HG03159 (cell line): ENCODE measurements around the gene TARS3.

Source experiments
- ATAC-seq: cut with Tn5 transposase; IDR thresholded peaks from one replicate; pipeline ENCODE4 v1.9.1; 2021; ENCODE audit warnings: mild to moderate bottlenecking, moderate library complexity; ENCODE audit not compliant: unreplicated experiment

Gene TARS3

DNA sequence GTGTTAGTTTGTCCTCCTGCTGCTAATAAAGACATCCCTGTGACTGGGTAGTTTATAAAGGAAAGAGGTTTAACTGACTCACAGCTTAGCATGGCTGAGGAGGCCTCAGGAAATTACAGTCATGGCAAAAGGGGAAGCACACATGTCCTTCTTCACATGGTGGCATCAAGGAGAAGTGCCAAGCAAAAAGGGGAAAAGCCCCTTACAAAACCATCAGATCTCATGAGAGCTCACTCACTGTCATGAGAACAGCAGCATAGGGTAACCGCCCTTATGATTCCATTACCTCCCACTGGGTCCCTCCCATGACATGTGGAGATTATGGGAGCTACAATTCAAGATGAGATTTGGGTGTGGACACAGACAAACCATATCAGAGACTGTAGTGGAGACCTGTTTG is 99.1 kb downstream of the TARS3 start:
- no peak for ATAC-seq

DNA sequence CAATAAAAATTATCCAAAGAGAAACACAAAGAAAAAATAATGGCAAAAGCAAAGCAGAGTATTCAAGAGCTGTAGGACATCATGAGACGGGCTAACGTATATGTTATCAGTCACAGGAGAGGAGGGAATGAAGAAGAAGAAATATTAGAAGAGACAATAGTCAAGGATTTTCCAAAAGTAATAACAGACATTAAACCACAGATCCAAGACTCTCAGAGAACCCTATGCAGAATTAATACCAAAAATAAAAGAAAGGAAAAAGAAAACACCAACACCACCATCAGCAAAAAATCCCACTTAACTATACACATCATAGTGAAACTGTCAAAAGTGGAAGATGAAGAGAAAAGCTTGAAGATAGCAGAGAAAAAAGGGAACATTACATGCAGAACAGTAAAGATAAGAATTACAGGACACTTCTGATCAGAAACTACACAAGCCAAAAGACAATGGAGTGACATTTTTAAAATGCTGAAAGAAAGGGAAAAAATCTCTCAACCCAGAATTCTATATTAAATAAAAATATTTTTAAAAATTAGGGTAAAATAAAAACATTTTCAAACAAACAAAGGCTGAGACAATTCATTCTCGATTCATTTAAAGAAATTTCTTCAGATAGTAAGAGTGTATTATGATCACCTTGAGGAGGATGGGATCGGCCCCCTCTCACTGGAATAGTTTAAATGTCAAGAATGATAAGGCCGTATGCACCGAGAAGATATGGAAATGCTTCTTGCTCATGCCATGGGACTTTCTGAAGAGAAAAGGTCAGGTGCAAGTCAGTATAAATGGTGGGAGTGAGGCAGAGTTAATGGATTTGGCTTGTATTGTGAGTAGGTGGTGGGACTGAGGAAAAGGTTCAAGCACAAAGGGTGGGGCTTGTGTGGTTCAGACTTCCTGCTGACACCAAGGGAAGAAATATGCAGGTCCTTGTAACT is 100.6 kb downstream of the TARS3 start:
- no peak for ATAC-seq

DNA sequence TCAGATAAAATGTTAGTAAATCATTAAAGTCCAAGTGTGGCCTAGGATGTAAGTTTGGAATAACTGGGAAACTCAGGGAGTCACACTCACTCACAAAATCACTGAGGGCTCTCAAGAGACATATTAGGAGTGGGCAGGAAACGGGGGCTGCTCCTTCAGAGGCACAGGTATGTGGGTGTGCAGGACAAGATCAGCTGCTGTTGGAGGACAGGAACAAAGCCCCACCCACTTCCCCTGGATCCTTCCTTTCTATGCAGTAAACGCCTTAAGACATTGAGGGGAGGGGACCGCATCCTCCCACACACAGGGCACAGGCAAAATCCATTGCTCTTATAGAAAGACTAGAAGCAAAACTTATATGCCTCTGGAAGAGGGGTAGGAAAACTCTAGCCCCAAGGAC is 102.3 kb downstream of the TARS3 start:
- no peak for ATAC-seq

DNA sequence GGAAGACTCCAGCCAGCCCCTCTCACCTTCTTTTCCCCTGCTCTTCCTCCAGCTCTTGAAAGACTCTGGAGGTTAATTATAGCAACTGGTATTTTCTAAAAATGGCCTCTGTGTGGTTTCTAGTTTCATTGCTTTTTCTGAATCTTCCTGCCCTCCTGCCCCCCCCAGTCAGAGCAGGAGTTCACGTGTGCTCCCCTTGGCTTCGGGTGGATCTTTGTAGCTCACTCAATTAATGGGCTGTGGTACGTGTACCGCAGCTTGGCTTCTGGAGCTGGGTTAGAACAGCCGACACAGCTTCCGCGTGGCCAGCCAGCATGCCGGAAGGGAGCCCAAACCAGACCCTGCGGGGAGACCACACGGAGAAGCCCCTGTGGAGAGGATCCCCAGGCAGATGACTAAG is 103.6 kb downstream of the TARS3 start:
- ATAC-seq, result no peak

DNA sequence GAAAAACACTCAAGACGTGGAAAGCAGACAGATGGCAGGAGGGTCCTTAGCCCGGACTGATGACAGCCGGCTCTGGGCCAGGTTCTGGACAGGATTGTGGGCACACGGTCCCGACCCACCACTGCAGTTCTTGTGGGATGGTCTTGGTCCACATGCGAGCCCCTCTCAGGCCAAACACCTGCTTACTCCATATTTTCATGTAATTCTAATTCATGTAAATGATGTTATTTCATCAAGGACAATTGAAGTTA is 104.7 kb downstream of the TARS3 start:
- ATAC-seq, result no peak

DNA sequence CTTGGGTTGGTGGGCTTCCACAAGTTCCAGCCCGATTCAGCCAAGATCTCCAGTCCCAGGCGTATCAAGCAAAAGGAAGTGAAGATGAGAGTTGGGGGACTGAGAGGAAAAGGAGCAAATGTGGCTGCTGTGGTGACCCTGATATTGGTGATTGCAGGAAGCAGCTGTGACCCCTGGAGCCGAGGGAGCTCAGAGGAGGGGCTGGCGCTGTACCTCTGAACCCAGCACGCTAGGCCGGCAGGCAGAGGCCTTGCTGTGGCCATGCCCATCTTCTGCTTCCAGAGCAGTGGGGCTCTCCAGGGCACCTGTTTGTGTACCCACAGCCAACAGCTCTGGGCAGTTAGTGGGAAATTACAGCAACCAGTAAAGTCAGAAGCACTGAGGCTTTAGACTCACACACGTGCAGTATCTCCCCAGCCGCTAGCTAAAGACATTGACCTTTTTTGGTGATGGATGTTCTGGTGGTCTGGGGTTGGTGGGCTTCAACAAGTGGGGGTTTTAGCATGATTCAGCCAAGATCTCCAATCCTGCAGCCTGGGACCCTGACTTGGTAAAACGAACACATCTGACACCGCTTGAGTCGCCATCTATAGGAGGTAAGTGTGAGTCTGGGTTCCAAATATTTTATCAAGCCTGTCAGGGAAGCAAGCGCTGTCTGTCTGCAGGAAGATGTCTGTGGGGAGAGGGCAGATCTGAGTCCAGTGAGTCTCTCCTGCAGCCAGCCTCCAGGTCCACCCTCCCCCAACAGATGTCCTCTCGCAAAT is 105.2 kb downstream of the TARS3 start:
- no peak for ATAC-seq

DNA sequence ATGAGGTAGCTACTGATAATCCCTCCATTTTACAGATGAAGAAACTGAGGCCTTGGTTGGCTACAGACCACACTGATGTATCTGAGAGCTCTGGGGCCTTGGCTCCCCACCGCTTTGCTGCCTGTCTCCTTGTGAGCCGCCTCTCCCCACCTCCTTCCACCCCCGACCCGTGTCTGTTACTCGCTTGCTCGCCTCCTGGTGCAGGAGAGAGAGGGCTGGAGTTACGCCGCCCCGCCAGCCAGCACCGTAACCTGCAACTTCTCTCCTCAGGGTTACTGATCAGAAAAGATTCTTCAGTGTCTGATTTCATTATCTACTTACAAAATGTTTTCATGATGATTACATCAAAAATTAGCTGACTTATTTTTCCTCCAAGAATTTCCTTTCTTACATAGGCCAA is 106.2 kb downstream of the TARS3 start:
- no peak for ATAC-seq

DNA sequence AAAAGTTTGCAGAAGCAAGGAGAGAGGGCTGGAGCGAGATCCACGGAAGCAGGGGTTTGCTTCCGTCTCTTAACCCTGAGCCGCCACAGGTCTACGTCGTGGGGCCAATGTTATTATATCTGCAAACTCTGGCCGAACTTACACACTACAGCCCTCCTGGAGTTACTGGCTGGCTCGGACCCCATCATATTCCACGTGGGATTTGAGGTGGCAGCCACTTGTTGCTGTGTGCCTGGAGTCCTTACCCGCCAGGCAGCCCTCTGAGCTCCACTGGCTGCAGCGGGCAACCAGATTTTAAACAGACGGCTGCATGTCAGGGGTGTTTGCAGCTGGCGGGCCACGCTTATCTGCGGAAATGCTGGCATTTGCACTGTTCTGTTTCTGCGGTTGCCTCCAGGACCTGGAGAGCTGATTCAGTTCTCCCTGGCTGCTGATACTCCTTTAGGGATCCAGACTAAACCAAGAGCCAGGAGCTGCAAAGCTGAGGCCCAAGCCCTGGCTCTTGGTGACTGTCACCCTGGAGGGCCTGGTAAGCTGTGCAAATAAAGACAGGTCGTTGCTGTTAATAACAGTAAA is 106.8 kb downstream of the TARS3 start:
- no peak for ATAC-seq

DNA sequence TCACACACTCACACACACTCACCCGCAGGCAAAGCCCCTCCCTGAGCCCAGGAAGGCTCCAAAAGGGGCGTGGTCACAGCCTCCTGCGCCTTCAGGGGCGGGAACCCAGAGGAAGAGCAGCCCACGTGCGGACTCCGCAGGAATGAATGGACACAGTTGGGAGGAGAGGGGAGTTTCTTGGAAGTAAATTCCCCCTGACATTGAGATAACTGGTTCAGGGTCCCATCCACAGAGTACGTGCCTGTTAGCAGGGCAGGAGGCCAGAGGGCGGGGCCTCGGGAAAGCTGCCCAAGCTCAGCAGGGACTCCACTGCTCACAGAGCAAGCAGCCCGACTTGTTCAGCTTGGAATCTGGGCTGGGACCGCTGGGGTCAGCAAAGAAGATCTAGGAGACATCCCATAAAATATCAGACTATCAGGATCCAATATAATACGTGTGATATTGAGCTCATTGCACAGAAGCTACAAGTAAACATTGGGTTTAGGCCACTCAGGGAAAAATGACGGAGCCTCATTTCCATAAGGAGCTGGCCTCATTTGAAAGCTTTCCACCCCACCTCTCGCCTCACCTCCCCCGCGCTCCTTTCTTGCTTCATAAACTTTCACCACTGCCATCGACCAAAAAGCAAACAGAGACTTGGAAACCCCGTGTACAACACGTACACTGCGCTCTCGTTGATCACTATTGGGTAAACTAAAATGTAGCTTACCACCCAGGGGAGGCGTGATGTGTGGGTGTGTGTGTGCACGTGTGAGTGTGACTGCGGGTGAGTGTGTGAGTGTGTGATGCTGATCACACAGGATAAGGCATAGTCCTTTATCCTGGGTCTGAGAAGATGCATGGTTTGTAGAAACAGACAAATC is 108.1 kb downstream of the TARS3 start:
- ATAC-seq, result no peak

DNA sequence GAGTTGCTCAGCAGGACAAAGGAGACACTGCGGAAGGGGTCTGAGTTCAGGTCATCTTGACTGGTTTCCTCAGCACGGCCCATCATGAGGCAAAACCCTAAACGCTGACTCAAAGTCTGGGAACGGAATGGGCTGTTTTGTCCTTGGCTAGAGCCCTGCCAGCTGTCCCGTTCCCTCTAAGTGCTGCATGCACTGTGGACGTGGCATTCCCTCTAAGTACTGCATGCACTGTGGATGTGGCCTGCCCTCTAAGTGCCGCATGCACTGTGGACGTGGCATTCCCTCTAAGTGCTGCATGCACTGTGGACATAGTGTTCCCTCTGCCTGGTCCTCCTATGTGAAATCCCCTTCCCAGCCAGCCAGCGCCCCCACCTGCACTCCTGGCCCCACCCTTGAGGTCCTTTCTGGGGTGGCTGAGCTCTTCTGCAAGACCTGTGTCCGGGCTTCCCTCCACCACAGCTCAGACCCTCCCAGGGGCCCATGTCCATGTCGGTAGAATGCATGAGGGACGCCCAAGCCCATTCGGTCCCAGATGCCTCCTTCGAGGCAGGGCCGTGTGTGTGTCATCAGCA is 108.8 kb downstream of the TARS3 start:
- no peak for ATAC-seq

DNA sequence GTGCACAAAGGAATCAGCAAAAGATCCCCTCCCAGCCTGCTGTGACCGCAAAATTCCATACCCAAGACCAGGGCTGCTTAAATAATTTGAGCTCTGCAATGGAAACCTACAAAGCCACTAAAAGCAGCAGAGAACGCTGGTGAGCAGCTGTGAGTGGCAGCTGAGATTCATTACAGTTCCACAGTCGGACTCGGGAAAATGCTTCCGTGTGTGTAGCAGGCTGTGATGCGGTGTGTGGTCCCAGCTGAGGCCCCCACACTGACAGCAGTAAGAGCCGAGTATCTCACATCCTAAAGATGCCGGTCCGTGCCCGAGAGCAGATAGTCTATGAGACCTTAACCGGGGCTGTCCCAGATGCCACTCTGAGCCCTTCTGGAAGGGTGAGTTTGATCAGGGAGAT is 109.5 kb downstream of the TARS3 start:
- no peak for ATAC-seq

DNA sequence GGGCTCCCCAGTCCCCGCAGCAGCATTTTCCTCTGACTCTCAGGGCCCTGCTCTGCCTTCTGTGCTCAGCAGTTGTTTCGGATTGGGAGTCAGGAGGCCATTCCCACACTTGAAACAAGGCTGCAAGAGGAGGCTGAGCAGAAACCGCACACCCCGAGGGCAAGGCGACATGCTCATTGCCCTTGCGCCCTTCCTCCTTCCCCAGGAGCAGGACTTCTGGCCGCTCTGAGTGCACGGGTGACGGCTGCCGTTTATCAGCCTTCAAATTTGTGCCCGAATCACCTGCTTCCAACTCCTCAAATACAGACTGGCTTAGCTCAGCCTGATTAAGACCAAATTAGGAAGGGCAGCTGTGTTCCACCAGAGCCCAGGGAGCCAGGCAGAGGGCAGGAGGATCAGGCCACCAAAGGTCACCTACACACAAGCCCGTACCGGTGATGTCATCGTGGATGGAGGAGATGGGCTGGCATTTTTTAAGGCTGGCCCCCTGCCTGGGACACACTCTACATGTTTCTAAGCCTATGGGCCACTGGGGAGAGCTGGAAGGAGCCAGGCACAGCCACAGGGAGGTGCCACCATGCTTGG is 110.2 kb downstream of the TARS3 start:
- no peak for ATAC-seq

DNA sequence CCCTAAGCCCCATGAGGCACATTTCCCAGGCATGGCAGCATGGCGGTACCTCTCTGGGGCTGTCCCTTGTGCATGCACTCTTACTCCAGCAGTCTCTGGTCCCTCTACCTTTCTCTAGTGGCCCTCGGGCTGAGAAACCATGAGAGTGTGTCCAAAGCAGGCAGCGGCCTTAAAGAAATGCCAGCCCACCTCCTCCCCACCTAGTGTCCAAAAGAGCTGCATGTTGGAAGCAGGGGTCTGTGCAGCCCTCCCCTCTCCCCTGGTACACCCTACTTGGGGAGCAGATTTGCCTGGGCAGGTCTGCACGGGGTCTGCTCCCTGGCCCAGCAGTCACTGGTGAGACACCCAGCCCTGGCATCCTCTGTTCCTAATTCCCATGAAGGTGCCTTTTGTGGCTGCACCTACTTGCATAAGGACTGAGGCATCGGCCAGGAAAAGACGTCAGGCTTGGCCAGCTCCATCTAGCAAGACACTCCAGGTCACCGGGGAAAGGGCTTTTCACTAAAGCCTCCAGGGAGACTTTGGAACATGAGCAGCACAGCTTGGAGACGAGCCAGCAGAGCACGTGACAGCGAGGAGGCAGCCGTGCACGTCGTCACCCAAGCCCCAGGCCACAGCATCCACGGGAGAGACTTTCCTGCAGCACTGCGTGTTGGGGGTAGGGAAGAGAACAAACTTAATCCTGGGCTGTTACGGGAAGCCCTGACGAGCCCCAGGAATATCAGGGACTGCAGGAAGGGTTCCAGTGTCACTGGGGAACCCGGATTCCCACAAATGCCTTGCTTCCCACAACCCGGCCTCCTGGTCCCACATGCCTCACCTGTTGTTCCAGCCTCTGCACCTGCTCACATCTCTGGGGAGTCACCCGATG is 110.9 kb downstream of the TARS3 start:
- ATAC-seq, result no peak

DNA sequence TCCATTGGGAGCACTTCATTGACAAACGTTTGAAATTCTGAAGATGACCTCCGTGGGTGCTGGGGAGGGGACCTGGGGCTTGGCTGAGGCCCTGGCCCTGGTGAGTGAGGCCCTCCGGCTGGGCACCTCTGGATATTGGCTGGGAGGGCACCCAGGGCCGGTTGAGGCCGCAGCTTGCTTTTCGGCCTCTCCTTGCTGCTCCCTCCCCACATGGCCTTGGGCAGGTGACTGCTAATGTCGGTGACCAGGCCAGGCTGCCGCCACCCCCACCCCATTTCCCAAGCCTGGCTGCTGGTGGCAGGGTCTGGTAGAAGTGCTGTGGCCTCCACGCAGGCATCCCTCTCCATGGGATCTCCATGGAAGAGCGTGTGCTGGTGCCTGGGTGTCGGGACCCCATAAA is 111.6 kb downstream of the TARS3 start:
- no peak for ATAC-seq

DNA sequence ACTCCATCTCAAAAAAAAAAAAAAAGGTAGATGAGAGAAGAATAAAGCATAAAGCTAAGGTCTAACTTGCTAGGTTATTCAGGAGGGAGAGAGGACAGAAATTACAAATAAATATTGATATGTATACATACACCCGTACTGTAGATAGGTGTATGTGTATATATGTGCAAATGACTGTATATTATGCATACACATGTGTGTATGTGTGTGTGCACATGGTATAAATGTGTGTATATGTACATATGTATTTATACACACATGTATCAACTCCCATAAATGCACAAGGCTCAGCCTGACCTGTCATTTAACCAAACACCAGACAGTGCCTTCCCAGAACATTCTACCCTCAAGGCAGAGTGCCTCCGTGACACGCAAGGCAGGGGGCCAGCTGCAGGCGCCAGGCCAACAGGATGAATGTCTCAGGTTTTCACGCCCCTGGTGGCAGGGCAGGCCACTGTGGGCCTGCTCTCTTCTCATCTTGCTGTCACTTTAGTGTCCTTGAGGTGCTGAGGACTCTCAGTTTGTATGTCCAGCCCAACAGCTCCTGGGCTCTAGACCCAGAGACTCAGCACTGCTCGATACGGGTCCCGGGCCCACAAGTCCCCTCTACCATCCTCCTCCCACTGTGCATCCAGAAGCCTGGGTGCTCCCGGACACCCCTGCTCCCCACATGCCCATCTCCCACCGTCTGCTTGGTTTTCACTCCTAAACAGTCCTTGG is 112.5 kb downstream of the TARS3 start:
- ATAC-seq, result no peak

DNA sequence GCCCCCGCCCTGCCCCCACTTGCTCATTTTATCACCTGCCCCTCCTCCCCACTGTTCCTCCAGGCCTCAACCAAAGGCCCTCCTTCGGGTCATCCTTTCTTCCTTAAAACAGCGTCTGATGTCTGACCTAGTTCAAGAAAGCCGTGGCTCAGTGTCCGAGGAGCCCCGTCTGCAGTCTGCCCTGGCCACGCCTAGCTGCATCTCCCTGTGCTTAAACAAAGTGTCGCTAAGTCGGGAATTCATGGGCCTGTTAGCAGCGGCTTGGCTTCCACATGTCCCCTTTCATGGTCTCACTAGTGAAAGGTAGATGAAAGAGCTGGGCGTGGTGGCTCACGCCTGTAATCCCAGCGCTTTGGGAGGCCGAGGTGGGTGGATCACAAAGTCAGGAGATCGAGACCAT is 113.3 kb downstream of the TARS3 start:
- no peak for ATAC-seq

DNA sequence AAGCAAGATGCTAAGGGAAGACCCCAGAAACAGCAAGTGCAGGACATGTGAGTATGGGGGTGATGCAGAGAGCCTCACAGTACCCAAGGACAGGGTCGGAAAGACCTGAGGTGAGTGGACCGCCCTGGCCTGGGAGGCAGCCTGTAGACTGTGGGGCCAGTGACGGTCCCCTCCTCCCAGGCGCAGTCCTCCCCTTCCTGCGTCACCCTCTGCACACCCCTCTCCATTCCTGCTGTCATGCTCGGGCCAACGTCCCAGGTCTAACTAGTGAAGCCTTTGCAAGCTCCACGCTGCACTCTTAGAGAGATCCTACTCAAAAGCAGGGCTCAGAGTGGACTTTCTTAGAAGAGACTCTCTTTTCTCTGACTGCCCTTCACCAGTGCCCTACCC is 113.7 kb downstream of the TARS3 start:
- ATAC-seq, result no peak

DNA sequence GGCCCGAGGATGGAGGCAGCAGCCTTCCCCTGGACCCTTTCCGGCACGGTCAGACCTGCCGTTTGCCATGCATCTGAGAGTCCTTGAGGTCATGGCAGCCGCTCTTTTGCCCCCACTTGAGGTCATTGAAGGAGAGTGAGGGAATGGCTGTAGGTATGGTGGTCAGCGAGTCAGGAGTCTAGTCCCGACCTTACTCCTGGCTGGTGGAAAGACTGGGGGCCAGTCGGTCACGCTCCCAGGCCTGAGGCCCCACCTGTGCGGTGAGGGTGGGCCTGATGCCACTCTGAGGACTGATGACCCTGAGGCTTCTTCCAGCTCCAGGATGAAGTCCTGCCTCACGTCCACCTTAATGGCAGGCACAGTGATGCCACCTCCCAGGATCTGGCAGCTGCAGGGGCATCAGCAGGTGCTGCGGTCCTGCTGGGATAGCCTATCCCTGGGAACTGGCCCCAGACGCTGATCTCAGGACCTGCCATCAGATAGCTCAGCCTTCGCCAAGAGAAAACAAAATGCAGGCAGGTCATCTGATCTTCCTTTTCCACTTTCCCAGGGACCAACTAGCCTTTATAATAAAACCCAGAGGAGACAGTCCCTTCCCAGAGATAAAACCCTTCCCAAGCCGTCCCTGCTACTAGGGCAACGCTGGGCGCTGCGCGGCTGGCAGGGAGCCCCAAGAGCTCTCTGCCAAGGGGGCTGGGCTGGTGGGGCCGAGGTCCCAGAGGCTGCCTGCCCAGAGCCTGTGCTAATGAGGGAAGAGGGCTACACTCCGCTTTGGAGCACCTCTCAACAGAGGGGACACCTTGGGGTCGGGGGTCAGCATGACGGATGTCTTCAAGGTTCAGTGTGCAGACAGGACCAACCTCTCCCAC is 114.3 kb downstream of the TARS3 start:
- no peak for ATAC-seq
